ENCODE results near the gene PPP1R7.

PPP1R7 gene

GRCh38 chr2:241121008-241121407 is 29.3 kb upstream of the PPP1R7 start:
- no peak for DNase-seq

DNA sequence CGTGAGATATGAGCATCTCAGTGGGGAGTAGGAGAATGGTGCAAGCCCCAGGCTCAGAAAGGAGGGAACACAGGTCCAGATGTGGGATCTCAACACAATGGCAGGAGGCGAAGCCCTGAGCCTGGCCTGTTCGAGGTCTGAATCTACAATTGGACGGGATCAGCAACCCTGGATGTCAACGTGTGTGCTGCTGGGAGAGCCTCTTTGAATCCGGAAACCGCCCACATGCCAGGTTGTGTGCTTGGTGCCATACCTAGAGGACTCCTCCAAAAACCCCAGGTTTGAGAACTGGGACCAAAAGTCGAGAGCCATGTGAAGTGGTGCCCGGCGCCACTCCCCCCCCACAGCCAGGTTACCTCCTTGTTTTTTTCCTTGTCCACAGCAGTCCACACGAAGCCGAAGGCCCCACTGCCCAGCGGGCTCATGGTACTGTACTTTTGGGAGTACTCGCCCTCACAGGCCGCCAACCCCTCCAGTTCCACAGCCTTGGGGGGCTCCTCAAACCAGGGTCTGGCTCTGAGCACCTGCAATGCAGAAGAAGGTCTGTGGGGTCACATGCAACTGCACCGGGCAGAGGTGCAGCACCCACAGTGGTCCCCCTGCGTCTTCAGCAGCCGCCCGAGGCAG is 27.8 kb upstream of the PPP1R7 start:
- no peak for DNase-seq

GRCh38 chr2:241123816-241124536 is 26.3 kb upstream of the PPP1R7 start:
- no peak for DNase-seq

DNA sequence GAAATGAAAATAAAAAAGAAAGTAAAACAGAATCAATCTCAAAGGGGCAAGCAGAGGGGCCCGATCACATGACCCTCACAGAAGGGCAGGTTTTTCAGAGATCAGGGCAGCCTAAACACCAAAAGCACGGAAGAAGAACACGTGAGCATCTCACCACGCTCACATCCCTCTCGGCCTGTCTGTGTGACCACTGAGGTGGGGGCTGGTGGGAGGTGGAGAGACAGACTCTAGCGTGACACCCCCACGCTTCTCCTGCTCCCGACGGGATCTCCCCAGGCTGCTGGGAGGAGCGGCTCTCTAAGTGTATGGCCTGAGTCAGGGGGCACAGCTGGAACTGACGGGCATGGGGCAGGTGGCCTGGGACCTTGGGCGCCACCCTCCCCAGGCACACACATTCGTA is 24.6 kb upstream of the PPP1R7 start:
- DNase-seq = no peak

- no peak for DNase-seq
Measured at GRCh38 chr2:241126201-241126611, 24.1 kb upstream of the PPP1R7 start.

GRCh38 chr2:241126771-241127202 is 23.5 kb upstream of the PPP1R7 start:
- no peak for DNase-seq

- no peak for DNase-seq
Measured at GRCh38 chr2:241128266-241128665, 22.0 kb upstream of the PPP1R7 start.

DNA sequence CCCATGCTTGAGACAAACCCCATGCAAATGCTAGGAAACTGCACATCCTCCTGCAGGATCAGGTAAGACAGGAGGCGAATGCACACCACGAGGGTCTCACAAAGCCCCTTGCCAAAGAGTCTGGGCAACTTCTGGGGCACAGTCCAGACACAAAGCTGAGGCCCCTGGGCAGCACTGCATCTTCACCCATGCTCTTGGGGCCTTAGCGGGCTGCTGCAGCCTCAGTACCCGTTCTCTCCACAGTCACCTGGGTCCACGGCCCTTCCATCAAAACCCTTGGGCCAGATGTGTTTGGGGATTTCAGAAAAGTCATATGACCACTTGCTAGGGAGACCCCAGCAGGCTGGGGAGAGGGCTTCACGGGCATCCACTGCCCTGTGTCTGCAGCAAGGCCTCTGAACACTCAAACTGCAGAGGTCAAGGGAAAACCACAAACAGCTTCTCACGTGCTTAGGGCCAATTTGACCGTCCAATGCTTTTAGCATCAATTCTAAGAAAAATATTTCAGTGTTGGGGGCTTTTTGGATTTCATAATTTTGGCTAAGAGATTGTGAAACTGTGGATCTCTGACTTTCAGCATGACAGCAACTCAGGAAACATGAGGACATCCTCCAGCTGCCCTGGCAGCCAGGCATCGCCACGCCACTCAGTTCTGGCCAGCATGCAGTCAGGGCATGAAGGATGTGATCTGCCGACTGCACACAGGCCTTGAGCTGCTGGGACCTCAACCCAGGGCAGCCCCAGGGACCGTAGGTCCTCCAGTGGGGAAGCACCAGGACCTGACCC is 21.0 kb upstream of the PPP1R7 start:
- DNase-seq = no peak

DNA sequence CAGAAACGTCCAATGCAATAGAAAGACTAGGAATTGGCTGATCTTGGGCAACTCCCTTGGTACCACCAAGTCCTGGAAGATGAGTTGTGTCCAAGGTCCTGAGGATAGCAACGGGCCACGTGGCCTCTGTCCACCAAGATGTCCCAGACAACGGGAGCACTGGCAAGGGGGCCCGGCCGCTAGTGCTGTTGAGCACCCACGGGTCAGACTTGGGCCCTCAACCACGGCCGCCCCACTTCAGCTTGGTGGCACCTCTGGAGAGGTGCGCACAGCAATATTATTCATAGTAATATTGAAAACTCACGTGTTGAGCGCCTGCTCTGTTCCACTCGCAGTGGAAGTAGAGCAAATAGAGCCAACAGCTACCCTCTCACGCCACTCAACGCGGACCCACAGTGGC is 20.0 kb upstream of the PPP1R7 start:
- no peak for DNase-seq

DNA sequence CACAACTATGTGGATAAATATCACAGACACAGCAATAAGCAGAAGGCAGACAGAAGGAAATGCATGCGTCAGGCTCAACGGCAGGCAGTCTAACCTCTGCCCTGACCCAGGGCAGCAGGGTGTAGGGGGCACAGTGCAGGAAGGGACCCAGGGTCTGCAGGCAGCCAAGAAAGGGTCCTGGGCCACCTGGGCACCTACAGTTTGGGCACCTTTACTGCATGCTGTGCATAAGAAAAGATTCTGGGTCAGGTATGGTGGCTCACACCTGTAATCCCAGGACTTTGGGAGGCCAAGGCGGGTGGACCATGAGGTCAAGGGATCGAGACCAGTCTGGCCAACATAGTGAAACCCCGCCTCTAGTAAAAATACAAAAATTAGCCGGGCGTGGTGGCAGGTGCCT is 18.7 kb upstream of the PPP1R7 start:
- no peak for DNase-seq

DNA sequence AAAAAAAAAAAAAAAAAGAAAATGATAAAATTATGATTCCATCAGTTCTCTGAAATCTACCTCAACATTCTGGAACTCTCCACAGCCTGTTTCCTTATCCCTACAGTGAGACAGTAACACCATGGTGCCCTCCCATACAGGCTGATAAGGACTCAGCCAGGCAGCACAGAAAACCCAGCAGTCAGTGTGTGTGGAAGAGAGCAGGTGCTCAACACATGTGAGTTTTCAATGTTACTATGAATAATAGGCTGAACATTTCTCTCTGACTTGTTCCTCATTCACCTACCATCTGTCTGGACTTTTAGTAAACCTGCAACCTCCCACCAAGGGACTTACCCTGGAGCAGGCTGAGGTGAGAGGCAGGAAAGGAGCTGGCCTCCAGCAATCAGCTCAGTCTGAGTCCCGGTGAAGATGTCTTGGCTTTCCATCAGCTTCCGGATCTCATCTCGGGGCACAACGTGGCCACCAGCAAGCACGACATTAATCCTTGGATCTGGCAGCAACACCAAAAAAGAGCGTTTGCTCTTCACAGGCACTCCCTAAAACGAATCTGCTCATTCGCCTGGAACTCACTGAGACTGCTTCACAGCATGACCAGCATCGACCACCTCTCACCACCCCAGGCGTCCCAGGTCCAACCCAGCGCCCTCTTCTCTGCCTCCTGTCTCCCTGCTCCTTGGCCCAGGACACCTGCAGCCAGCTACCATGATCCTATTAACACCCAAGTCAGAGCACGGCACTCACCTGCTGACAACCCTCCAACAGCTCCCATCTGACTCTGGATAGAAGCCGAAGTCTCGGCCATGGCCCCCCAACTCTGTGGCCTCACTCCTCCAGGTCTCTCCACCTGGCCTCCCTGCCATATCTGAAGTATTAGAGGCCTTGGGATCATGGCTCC is 17.5 kb upstream of the PPP1R7 start:
- no peak for DNase-seq

- no peak for DNase-seq
Measured at GRCh38 chr2:241133436-241133820, 16.8 kb upstream of the PPP1R7 start.

- no peak for DNase-seq
Measured at GRCh38 chr2:241134711-241135110, 15.6 kb upstream of the PPP1R7 start.

GRCh38 chr2:241135737-241136136 is 14.5 kb upstream of the PPP1R7 start:
- no peak for DNase-seq

DNA sequence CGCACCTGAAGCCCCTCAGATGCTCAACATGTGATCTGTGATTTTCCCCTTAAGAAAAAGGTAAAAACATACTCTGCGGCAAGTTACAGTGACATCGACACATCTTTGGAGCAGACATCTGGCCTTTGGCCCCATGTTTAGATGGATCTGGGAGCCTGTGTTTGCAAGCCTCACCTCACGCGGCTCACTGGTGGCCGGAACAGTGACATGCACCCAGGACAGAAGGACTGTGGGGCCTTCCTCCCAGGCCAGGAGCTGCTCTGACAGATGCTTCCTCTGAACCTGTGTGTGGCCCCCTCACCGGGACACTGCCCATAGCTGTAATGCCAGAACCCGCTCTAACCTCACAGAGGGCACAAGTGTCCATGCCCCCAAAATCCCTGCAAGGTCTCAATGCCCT is 14.1 kb upstream of the PPP1R7 start:
- no peak for DNase-seq

GRCh38 chr2:241136661-241137260 is 13.5 kb upstream of the PPP1R7 start:
- DNase-seq = no peak

GRCh38 chr2:241137276-241138190 is 12.7 kb upstream of the PPP1R7 start:
- DNase-seq = no peak

- DNase-seq = no peak
Measured at GRCh38 chr2:241138471-241138870, 11.8 kb upstream of the PPP1R7 start.

DNA sequence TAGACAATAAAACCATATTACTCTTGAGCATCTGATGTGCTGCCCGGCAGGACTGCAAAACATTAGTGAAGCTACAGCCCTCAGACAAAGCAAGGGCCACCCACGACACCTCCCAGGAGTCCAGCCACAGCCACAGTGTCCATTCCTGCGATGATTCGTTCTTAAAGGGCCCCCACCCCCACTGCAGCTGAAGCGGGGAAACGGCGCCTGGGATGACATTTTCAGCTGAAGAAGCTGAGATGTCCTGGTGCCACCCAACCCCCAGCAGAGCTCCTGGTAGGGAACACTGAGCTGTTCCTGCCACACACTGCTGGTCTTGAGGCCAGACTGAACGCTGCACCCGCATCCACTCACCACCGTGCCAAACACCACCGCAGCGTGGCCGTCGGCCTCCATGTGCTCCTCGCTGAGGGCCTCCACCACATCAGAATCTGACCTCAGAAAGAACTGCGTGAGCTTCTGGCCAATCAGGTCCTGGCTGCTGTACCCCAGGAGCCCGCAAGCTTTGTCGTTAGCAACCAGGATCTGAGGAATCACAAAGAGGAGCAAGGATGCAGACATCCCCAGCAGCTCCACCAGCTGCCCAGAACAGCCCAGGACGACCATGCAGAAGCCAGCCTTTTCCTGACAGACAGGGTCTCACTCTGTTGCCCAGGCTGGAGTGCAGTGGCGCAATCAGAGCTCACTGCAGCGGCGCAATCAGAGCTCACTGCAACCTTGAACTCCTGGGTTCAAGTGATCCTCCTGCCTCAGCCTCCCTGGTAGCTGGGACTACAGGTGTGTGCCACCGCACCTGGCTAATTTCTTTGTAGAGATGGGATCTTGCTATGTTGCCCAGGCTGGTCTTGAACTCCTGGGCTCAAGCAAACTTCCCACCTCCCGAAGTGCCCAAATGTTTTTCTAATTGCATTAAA is 10.5 kb upstream of the PPP1R7 start:
- DNase-seq = no peak

- DNase-seq = no peak
Measured at GRCh38 chr2:241140445-241140840, 9.8 kb upstream of the PPP1R7 start.
